AG08395 (cell line): Measurements from ENCODE around the gene EPHA3.
A peak's percentile ranks its signal among the peaks of the same experiment; 100 is the strongest.

ENCODE experiments used
- DNase-seq: peaks from one replicate; pipeline ENCODE4 v3.0.0; 2012; ENCODE audit warnings: mixed read lengths, low spot score

EPHA3 gene

DNA sequence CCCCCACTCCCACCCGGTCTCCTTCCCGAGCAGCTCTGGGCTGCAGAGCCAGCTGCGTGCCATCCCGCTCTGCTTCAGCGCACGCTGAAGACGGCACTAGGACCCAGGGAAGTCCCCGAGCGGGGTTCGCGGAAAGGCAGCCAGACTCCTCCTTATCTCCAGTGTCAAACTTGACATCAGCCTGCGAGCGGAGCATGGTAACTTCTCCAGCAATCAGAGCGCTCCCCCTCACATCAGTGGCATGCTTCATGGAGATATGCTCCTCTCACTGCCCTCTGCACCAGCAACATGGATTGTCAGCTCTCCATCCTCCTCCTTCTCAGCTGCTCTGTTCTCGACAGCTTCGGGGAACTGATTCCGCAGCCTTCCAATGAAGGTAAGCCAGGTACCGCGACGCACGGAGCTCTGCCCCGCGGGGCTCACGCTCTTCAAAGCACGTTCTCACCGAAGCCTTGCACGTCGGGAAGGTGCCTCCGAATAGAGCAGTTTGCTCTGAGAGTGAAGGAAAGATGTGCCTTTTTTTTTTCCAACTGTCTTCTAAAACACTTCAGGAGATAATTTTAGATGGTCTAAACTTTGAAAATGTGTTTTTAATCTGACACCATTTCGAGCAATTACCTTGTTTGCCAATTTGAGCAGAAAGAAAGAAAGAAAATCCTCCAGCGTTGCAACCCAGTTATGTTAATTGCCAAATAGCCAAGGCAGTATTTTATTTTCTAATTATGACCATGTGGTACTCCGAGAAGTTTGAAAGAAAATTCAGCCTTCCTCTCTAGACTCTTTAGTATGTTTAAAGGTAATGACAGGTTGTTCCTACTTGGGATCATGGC, at the start of gene EPHA3:
Gene EPHA3, plus strand, starts transcription at position 161 of the 830 bp plus-strand sequence. Its CDS starts 128 bp downstream, at position 289.
- peak; percentile 51 for DNase-seq

DNA sequence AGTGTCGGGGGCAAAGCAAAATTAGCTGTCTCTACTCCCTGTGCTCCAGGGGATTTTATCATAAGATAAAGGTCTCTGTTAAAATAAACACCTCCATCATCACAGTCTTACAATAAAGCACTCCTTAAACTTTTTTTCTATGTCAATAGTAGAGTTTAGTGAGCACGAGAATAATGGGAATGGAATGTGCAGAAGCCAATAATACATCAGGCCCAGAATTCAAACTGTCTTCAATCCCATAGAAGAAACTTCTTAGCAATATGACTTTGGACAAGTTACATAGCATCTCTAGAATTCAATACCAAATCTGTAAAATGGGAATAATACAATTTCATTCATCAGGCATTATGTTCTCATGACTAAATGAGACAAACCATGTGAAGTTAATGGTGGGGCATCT, 49.0 kb upstream of the EPHA3 start:
- DNase-seq = no peak

DNA sequence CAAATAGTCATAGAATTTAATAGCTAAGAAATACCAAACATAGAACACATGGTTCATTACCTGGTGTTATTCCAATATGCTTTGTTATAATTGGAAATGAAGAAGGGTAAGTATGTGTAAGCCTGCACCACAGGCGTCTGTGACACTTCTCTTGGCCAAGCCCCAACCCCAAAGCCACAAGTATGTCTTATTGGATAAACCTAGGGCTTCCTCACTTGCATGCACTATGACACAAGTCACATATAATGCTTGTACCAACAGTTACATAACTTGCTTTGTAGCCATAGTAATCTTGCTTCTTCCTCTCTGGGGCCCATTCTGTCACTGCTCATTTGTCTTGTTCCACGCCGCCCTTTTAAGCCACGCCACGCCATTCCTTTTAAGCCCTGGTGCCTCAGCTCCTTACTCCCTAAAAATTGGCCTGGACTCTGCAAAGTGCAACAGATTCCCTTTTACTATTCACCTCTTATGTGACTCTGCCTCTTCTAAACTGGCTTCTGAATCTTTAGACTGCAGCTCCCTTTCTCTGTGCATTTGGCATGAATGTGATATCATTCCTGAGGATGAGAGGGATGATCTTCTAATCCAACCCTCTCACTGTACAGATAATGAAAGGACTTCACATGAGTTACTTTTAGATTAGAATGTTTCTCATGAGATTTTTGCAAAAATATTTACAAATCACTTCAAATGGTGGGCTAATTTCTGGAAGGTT, 48.1 kb upstream of the EPHA3 start:
- peak; percentile 86 for DNase-seq

DNA sequence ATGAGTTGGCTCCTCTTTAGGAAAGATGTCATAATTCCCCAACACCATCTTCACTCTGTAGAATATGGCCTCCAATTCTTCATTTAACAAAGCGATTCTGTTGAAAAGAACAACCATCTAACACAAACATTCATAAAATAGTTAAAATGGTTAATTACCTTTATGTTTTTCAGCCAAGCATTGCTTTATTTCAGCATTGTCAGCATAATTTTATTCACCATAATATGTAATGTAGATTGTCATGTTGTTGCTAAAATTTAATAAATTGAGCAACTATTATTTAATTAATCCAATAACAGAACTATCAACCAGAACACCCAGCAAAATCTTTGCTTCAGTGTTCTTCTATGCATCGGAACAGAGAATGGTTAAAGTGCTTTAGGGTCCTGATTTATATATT, 46.2 kb upstream of the EPHA3 start:
- DNase-seq = no peak

DNA sequence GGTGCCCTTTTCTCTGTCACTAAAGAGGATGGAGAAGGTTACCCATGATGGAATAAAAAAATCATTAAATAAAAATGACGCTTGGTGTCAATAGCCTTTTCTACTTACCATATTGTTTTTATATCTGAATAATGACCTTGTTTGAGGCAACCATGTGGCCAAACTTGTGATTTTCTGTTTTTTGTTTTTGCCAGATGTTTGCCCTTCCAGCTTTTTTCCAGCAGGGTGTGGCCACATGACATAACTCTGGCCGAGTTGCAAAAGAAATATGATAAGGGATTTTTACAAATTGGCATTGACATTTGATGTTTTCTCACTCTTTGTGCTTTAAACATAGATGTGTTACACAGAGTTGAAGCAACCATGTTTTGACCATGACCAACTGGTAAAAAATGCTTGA, 39.7 kb upstream of the EPHA3 start:
- no peak for DNase-seq

DNA sequence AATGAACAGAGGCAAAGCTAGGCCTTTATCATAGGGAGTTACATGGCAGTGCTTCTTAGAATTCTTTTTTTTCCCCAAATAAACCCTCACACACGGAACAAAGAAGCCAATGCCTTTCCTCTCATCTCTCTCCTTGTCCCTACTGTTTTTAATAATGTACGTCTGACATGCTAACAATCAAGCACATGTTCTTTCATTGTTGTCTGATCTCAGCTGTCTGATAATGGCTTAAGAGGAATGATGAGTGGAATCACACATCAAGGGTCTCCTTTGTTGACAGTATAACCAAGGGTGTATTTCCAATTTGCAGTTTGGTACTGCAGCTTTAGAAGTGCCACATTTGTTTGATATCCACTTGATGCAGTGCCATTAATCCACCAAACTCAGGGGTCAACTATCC, 34.8 kb upstream of the EPHA3 start:
- no peak for DNase-seq

DNA sequence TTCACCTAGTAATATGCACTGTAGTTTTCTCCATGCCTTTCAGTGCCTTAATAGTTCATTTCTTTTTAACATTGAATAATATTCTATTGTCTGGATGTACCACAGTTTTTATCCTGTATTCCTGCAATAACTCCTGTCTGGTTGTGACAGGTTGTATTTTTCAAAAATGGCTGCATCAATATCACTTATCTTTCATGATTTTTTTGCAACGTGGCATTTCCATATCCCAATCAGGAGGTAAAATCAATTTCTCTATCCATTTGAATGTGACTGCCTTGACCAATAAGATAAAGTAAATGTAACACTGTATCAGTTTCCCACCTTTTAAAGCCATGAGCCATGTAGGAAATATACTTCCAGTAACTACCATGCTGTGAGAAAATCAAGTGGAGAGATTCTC, 27.5 kb upstream of the EPHA3 start:
- DNase-seq = no peak

DNA sequence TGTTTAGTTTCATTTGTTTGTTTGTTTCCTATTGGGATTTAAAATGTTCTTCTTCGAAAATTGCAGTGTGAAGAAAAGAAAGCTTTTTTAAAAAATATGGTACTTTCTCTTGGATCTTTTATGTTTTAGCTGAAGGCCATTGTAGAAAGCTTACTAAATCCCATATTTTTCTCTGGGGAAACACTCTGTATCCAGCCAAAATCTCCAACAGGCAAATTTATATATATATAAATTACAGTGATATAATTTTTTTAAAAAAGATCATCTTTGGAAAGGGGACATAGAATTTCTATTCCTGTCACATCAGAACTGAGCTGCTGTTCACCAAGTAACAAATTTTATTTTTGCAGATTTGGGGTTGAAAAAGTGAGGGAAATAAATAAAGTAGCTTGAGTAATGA, 19.6 kb upstream of the EPHA3 start:
- no peak for DNase-seq

DNA sequence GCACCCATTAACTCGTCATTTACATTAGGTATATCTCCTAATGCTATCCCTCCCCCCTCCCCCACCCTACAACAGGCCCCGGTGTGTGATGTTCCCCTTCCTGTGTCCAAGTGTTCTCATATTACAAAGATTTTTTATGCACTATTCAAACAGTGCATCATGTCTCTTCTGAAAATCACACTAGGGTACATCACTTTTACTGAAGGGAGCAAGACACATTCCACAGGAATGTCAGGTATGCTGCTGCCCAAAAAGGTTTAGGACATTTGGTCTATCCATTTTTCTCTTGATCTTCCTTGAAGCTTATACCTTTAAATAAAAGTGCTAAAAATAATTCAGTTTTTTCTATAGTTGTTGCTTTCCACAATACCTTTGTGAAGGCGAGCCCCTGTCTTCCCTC, 9.2 kb upstream of the EPHA3 start:
- DNase-seq = no peak

DNA sequence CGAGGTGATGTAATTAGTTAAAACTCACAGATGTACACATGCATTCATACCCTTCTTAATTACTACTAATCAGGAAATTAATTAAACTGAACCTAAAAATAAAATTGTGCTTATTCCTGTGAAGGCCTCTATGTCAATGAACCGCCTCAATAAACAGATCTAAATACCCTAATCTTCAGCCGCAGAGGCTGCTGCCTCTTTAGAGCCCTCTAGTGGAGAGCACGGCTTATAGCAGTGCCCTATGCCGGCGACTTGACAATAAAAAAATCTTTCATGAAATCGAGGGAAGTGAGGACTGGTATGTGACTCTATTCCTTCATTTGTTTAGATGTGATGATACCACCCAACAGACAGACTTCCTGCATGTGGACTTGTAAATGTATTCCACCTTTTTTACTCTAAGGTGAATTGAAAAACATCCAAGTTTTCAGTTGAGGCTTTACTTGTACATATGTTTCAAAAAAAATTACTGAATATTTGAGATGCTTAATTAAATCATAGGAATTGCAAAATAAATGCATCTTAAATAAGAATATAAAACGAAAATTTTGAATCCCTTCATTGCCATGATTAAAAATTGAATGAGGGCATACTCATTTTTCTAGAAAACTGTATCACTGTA, 8.3 kb upstream of the EPHA3 start:
- peak; percentile 63 for DNase-seq

DNA sequence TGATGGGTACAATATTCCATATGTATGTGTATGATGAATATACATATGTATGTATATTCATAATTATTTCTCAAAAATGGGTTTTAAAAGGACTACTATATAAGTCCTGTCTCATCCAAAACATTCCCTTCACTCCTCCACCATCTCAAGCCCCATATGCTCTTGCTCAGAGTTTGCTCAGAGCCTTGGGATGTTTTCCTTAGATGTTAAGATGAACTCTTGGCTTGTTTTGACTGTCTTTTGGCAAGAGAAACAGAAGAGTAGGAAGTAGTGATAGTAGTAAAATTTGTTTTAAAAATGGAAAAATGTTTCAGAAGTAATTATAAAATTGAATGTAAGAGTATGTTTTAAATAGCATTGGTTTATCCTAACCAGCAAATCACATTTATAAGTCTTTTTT, 6.2 kb upstream of the EPHA3 start:
- no peak for DNase-seq

DNA sequence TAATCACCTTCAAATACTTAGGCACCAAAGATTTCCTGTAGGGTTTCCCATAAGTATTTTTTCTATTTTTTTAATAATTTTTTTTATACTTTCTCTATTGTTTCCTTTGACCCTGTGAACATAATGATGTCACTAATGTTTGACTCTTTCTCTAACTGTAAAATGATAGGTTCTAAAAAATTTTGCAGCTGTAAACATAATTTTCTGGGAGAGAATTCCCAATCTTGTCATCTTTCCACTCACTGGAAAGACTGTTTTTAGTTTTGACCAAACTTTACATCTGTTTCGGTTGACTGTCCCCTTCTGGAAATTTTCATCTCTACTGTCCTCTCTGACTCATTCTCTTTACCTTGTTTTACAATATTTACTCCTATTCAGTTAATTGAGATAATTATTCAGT, 5.5 kb upstream of the EPHA3 start:
- no peak for DNase-seq

DNA sequence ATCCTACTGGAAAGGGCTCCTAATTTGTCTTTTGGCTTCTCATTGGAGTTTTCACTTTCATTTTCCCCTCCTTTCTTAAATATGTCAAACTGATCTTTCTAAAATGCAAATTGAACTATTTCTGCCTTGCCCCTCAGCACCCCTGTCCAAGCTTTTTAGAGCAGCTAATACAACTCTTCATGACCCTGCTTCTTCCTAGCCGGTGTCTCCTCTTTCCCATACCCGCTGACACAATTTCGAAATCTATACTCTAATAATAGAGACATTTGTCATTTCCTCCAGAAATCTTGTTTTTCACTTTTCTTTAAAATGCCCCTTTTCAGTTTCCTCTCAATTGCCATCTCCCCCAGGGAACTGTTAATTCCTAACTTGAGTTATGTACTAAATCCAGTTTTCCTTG, 2.9 kb upstream of the EPHA3 start:
- DNase-seq = no peak

DNA sequence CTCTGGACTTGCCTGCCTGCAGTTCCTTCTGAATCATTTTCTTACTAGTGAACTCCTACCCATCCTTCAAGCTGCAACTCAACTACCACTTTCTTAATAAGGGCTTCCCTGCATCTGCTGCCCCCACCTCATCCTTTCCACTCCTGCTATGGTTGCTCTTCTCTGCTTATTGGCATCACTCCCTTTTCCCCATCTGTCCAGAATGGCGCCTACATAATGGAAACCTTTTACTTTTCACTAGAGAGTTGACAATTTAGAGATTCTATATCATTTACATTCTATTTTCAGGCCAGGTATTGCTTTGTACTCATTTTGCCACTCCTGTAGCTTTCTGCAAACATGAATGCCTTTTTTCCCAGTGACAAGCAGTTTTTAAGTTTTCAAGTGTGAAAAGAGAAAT, 1.9 kb upstream of the EPHA3 start:
- no peak for DNase-seq

DNA sequence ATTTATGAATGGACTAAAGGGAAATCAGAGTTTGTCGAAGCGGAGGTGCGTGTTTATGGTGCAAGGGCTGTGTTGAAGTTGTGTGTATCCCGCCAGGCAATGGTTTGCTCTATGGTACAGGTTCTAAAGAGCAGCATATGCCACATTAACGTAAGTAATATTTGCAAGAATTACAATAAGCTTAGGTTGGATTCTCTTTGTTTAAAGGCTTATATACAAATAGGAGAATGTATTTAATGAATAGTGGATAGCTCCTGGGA, 800 bp downstream of the EPHA3 start:
- no peak for DNase-seq

DNA sequence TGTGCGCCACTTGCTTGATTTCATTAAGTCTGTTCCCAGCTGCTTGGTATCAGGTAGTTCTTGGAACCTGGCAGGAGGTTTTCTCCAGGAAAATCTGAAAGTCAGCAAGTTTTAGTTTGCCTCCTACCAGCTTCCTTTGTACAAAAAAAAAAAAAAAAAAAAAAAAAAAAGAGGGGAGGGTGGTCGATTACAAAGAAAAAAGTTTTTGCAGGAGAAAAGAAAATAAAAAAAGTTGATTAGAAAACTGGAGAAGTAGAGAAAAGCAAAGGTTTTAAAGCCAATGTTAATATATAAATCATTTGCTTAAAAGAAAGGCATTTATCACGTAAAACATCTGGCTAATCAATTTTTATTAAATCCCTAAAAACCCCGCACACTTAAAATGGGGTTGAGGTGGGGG, 5.9 kb downstream of the EPHA3 start:
- DNase-seq = no peak

DNA sequence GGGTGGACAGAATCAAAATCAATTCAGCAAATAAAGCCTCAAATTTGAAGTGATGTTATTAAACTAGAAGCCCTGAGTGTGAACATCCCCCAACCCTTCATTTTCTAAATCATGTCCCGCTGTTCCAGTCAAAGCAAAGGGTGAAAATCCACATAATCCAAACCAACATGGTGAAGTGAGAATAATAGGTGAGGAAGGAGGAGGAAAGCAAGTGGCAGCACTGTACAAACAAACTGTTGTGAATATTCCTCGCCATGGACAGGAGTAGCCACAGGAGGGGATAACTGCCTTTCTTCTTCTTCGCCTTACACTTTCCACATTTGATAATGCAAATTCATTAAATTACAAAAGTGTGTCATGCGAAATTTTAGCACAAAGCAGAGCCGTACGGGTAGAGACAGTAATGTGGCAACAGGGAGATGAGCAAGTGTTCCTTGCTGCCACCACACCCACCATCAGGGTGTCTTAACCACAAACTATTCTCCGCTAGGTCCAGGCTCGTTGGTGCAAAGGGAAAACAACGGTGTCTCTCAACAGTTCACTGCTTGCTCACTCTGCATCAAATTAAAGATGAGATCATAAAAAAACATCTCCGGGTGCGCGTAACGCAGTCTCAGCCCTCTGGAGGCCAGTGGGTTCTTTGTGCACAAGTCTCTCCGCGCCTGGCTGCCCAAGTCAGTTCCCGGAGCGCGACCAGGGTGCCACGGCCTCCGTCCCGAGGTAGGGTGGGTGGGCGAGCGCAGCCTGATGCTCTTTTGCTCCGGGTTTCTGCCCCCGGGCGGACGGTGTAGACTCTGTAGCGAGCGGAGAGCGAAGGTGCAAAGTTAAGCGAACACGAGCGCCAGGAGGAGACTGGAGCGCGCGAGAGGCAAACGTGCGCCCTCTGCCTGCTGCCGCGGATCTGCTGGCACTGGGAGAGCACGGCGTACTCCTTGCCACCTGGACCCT, 6.7 kb downstream of the EPHA3 start:
- peak; percentile 38 for DNase-seq

DNA sequence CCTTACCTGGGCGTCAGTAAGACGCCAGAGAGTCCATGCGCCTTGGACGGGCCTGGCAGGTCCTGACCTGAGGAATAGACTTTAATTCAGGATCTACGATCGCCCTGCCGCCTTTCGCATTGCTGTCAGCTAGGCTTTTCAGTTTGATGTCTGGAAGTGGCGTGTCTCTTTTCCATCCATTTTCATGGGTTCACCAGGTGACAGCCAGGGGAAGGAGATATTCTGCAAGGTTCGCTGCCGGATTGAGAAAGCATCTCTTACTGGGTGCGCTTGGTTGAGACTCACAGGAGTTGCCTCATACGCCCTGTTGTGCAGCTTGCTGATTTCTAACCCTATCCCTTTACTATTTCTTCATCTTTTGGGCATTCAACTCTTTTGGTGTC, 7.4 kb downstream of the EPHA3 start:
- DNase-seq = no peak

DNA sequence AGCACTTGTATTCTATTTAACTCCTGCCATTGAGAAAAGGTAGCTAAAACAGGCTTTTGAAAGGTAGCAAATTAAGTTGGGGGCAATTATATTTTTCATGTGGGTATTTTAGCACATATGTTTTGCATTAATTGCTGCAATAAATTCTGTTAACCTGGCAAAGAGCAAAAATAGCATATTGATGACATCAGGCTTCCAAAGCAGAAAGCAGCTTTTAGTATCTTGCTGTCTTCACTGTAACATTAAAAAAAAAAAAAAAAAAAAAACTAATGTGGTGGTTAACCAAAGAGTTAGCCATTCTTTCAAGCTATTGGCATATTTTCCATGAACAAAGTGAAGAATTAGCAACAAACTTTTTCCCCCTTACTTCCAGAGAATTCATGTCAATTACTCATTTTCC, 9.1 kb downstream of the EPHA3 start:
- no peak for DNase-seq

DNA sequence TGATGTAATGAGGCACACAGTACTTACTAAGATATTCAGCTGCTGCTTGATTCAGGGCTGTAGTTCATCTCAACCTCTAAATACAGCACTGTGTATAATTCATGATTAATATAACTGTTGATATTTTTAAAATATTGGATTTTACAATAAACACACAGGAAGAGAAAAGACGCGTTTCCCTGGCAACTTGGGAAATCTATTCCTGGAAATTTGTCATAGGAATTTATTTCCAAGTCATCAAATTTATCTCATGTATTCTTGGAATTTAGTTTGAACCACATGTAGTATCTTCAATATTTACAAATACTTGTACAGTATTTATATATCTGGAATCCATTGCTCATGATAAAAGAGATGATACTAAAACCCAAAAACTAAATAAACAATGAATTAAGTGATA, 30.6 kb downstream of the EPHA3 start:
- no peak for DNase-seq

DNA sequence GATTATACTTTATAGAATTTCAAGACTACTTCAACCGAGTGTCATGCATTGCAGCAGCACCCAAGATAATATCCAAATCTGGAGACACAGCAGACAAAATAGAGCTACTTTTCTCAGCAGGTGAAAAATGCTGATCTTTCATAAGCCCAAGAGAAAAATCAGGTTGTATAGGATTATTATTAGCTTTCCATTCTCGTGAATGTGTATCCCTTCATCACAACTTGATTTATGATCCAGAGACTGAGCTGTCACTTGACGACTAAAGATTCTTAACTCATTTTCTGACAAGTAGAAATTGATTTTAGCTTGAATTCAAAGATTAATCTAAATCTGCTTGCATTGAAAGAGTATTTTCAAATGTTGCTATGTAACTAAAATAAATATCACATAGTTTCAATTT, 32.4 kb downstream of the EPHA3 start:
- DNase-seq = no peak

DNA sequence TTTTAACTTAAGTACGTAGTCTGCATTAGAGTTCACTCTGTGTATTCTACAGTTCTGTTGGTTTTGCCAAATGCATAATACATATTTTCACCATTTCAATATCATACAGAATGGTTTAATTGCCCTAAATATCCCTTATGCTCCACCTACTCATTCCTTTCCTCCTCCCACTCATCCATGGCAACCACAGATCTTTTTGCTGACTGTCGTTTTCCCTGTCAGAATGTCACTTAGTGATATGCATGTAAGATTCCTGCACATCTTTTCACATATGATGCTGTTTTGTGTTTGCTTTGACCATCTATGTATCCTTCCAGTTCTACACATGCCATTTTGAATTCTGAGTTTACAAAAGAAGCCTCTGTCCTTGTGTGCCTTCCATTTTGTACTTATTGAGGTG, 36.7 kb downstream of the EPHA3 start:
- DNase-seq = no peak
